ENCODE data around the gene AQP12B. TPM values are rescaled to one million over a fixed set of nuclear protein-coding genes. Genes with fewer than 3 reads are reported as not detected.

The AQP12B gene
- total and polyA plus RNA-seq, 4 experiments from 2014 or later = not detected

- Mint-ChIP-seq H3K36me3 (peaks cover 0 to 5% of the 10 kb centered on the region in 2 donors), H3K27ac (no peak overlapping the region), H3K9me3 (peaks cover 2 to 20% (median 13%) of the 10 kb centered on the region in 8 donors), H3K4me3 (no peak overlapping the region), H3K4me1 (no peaks in the 10 kb centered on the region), H3K27me3 (no peaks in the 10 kb centered on the region)
- Histone ChIP-seq H3K4me3 (ENCODE audit: low read length in 2 of 2) (no peak overlapping the region), H3K27ac (ENCODE audit: low read depth, low read length) (no peak overlapping the region), H3K4me1 (ENCODE audit: insufficient read depth, low read length) (no peaks in the 10 kb centered on the region), H3K9me3 (ENCODE audit: control insufficient read depth in 1 of 2, low read length in 2 of 2) (peaks cover 0 to 7% of the 10 kb centered on the region in 2 donors), H3K27me3 (ENCODE audit: insufficient read depth, low read length) (no peaks in the 10 kb centered on the region), H3K36me3 (ENCODE audit: insufficient read depth, low read length) (no peaks in the 10 kb centered on the region)
- CTCF ChIA-PET (ENCODE audit: partially characterized antibody) = no interaction called here
- POLR2A ChIA-PET (ENCODE audit: partially characterized antibody) = no interaction called here
- DNase-seq = no peak
- intact Hi-C loops (cut with micrococcal nuclease) = no loop called here
Observed at GRCh38 chr2:240635121-240635997, 47.3 kb downstream of the AQP12B start.

- H3K4me3 ChIP-seq (ENCODE audit: low read length in 2 of 2) = no peak overlapping the region
- no peaks in the 10 kb centered on the region for H3K27me3 ChIP-seq (ENCODE audit: insufficient read depth, low read length)
- ChIA-PET CTCF (ENCODE audit: partially characterized antibody) (no interaction called here), POLR2A (ENCODE audit: partially characterized antibody) (no interaction called here)
- H3K9me3 ChIP-seq (ENCODE audit: control insufficient read depth in 1 of 2, low read length in 2 of 2) = peaks cover 0 to 7% of the 10 kb centered on the region in 2 donors
- no peaks in the 10 kb centered on the region for H3K36me3 ChIP-seq (ENCODE audit: insufficient read depth, low read length)
- no peak overlapping the region for H3K4me3 Mint-ChIP-seq
- H3K27ac ChIP-seq (ENCODE audit: low read depth, low read length) = no peak overlapping the region
- peaks cover 0 to 10% (median 2%) of the 10 kb centered on the region in 4 donors for H3K4me1 Mint-ChIP-seq
- H3K27ac Mint-ChIP-seq = no peak overlapping the region
- H3K4me1 ChIP-seq (ENCODE audit: insufficient read depth, low read length) = peaks cover 16% of the 10 kb centered on the region
- intact Hi-C loops (cut with micrococcal nuclease) = no loop called here
- peaks cover 2 to 5% of the 10 kb centered on the region in 2 donors for H3K36me3 Mint-ChIP-seq
- H3K9me3 Mint-ChIP-seq = peaks cover 2 to 20% (median 13%) of the 10 kb centered on the region in 8 donors
- no peaks in the 10 kb centered on the region for H3K27me3 Mint-ChIP-seq
- DNase-seq = no peak
Observed at GRCh38 chr2:240632306-240632721, 50.4 kb downstream of the AQP12B start.

GRCh38 chr2:240631548-240632305, 51.0 kb downstream of the AQP12B start:
- Mint-ChIP-seq H3K27ac (no peak overlapping the region), H3K4me3 (no peak overlapping the region), H3K9me3 (peaks cover 2 to 20% (median 13%) of the 10 kb centered on the region in 8 donors), H3K27me3 (no peaks in the 10 kb centered on the region), H3K4me1 (peaks cover 3 to 16% (median 6%) of the 10 kb centered on the region in 4 donors), H3K36me3 (peaks cover 2 to 5% of the 10 kb centered on the region in 2 donors)
- H3K9me3 ChIP-seq (ENCODE audit: control insufficient read depth in 1 of 2, low read length in 2 of 2) = peaks cover 0 to 7% of the 10 kb centered on the region in 2 donors
- no peaks in the 10 kb centered on the region for H3K36me3 ChIP-seq (ENCODE audit: insufficient read depth, low read length)
- no peak overlapping the region for H3K27ac ChIP-seq (ENCODE audit: low read depth, low read length)
- no peak overlapping the region for H3K4me3 ChIP-seq (ENCODE audit: low read length in 2 of 2)
- no peaks in the 10 kb centered on the region for H3K27me3 ChIP-seq (ENCODE audit: insufficient read depth, low read length)
- no peak for DNase-seq
- intact Hi-C loops (cut with micrococcal nuclease) = no loop called here
- peaks cover 22% of the 10 kb centered on the region for H3K4me1 ChIP-seq (ENCODE audit: insufficient read depth, low read length)
- ChIA-PET POLR2A (ENCODE audit: partially characterized antibody) (no interaction called here), CTCF (ENCODE audit: partially characterized antibody) (no interaction called here)

GRCh38 chr2:240630771-240631547, 51.7 kb downstream of the AQP12B start:
- peaks cover 5 to 21% (median 10%) of the 10 kb centered on the region in 4 donors for H3K4me1 Mint-ChIP-seq
- no peaks in the 10 kb centered on the region for H3K27me3 Mint-ChIP-seq
- H3K4me3 Mint-ChIP-seq = no peak overlapping the region
- H3K36me3 ChIP-seq (ENCODE audit: insufficient read depth, low read length) = no peaks in the 10 kb centered on the region
- peaks cover 0 to 7% of the 10 kb centered on the region in 2 donors for H3K9me3 ChIP-seq (ENCODE audit: control insufficient read depth in 1 of 2, low read length in 2 of 2)
- intact Hi-C loops (cut with micrococcal nuclease) = no loop called here
- no peak for DNase-seq
- H3K27me3 ChIP-seq (ENCODE audit: insufficient read depth, low read length) = no peaks in the 10 kb centered on the region
- peaks cover 2 to 20% (median 13%) of the 10 kb centered on the region in 8 donors for H3K9me3 Mint-ChIP-seq
- POLR2A ChIA-PET (ENCODE audit: partially characterized antibody) = no interaction called here
- CTCF ChIA-PET (ENCODE audit: partially characterized antibody) = no interaction called here
- peaks cover 30% of the 10 kb centered on the region for H3K4me1 ChIP-seq (ENCODE audit: insufficient read depth, low read length)
- H3K27ac ChIP-seq (ENCODE audit: low read depth, low read length) = no peak overlapping the region
- H3K27ac Mint-ChIP-seq = no peak overlapping the region
- H3K4me3 ChIP-seq (ENCODE audit: low read length in 2 of 2) = no peak overlapping the region
- peaks cover 2 to 5% of the 10 kb centered on the region in 2 donors for H3K36me3 Mint-ChIP-seq

- no peak for DNase-seq
- H3K4me3 ChIP-seq (ENCODE audit: low read length in 2 of 2) = no peak overlapping the region
- H3K36me3 Mint-ChIP-seq = peaks cover 2 to 5% of the 10 kb centered on the region in 2 donors
- no peaks in the 10 kb centered on the region for H3K27me3 ChIP-seq (ENCODE audit: insufficient read depth, low read length)
- intact Hi-C loops (cut with micrococcal nuclease) = no loop called here
- peaks cover 2 to 20% (median 13%) of the 10 kb centered on the region in 8 donors for H3K9me3 Mint-ChIP-seq
- H3K9me3 ChIP-seq (ENCODE audit: control insufficient read depth in 1 of 2, low read length in 2 of 2) = peaks cover 0 to 7% of the 10 kb centered on the region in 2 donors
- ChIA-PET POLR2A (ENCODE audit: partially characterized antibody) (no interaction called here), CTCF (ENCODE audit: partially characterized antibody) (no interaction called here)
- H3K36me3 ChIP-seq (ENCODE audit: insufficient read depth, low read length) = no peaks in the 10 kb centered on the region
- peaks cover 38% of the 10 kb centered on the region for H3K4me1 ChIP-seq (ENCODE audit: insufficient read depth, low read length)
- H3K4me1 Mint-ChIP-seq = peaks cover 10 to 27% (median 15%) of the 10 kb centered on the region in 4 donors
- H3K27me3 Mint-ChIP-seq = no peaks in the 10 kb centered on the region
- peak overlapping the region in 1 of 7 donors; percentile 78 for H3K27ac Mint-ChIP-seq
- no peak overlapping the region for H3K4me3 Mint-ChIP-seq
- no peak overlapping the region for H3K27ac ChIP-seq (ENCODE audit: low read depth, low read length)
Observed at GRCh38 chr2:240629968-240630770, 52.5 kb downstream of the AQP12B start.

GRCh38 chr2:240629619-240629967, 53.1 kb downstream of the AQP12B start:
- CTCF ChIA-PET (ENCODE audit: partially characterized antibody) = no interaction called here
- no peak overlapping the region for H3K4me3 ChIP-seq (ENCODE audit: low read length in 2 of 2)

More at GRCh38 chr2:240629619-240629967, 53.1 kb downstream of the AQP12B start:
- Mint-ChIP-seq H3K27ac (peak overlapping the region in 3 of 7 donors; percentile 8 to 85 (median 29)), H3K36me3 (peaks cover 2 to 5% of the 10 kb centered on the region in 2 donors), H3K27me3 (no peaks in the 10 kb centered on the region), H3K4me1 (peaks cover 16 to 32% (median 20%) of the 10 kb centered on the region in 4 donors), H3K4me3 (no peak overlapping the region), H3K9me3 (peaks cover 2 to 16% (median 11%) of the 10 kb centered on the region in 8 donors)
- Histone ChIP-seq H3K27me3 (ENCODE audit: insufficient read depth, low read length) (no peaks in the 10 kb centered on the region), H3K4me1 (ENCODE audit: insufficient read depth, low read length) (peaks cover 43% of the 10 kb centered on the region), H3K9me3 (ENCODE audit: control insufficient read depth in 1 of 2, low read length in 2 of 2) (peaks cover 0 to 7% of the 10 kb centered on the region in 2 donors), H3K36me3 (ENCODE audit: insufficient read depth, low read length) (no peaks in the 10 kb centered on the region), H3K27ac (ENCODE audit: low read depth, low read length) (no peak overlapping the region)
- intact Hi-C loops (cut with micrococcal nuclease) = no loop called here
- DNase-seq = no peak
- POLR2A ChIA-PET (ENCODE audit: partially characterized antibody) = interaction anchor here (1.0 kb wide), 1 partner anchor 69 kb away, joined by 3 read pairs; the partner anchor contains the start of gene DUSP28

All from CD4-positive, alpha-beta memory T cell (primary cell).